Central memory CD8-positive, alpha-beta T cell (primary cell): ENCODE measurements around the gene KRT2.

ENCODE experiments used
- ATAC-seq: fragments of 150-1000 bp; cut with Tn5 transposase; replicated peaks from 2 replicates; pipeline ENCODE4 v1.10.0; 2022; ENCODE audit warnings: mild to moderate bottlenecking, moderate FRiP score, moderate number of reproducible peaks; ENCODE audit not compliant: poor library complexity, severe bottlenecking; ENCODE audit errors: extremely low read depth
- DNase-seq, 2 donors: peaks; one replicate each; pipeline ENCODE4 v3.0.0; 2021; ENCODE audit warnings: low spot score in 2 of 2
- H3K27ac Mint-ChIP-seq: one replicate; pipeline ENCODE4 v1.8.0; 2022; ENCODE audit warnings: low read depth, mild to moderate bottlenecking, moderate library complexity, mixed read lengths
- H3K27me3 Mint-ChIP-seq: one replicate; pipeline ENCODE4 v1.8.0; 2022; ENCODE audit warnings: mixed read lengths
- H3K36me3 Mint-ChIP-seq: one replicate; pipeline ENCODE4 v1.8.0; 2022; ENCODE audit warnings: mild to moderate bottlenecking, moderate library complexity, mixed read lengths; ENCODE audit not compliant: insufficient read depth
- H3K4me1 Mint-ChIP-seq: one replicate; pipeline ENCODE4 v1.8.0; 2022; ENCODE audit warnings: mixed read lengths
- H3K4me3 Mint-ChIP-seq: one replicate; pipeline ENCODE4 v1.8.0; 2022; ENCODE audit warnings: mild to moderate bottlenecking, moderate library complexity, mixed read lengths
- H3K9me3 Mint-ChIP-seq: one replicate; pipeline ENCODE4 v1.8.0; 2022; ENCODE audit warnings: mixed read lengths

The KRT2 gene

GRCh38 chr12:52651726-52652261 is at the start of gene KRT2:
KRT2 (minus strand) TSS chr12:52652211; CDS start chr12:52652142, 69 bp downstream.
- no peak for DNase-seq
- Mint-ChIP-seq H3K27ac (no peak within 1 kb of the TSS), H3K27me3 (no peaks in the 10 kb centered on the region), H3K36me3 (no peaks in the 10 kb centered on the region), H3K4me1 (peaks cover 36% of the 10 kb centered on the region), H3K9me3 (no peaks in the 10 kb centered on the region), H3K4me3 (no peak within 1 kb of the TSS)
- ATAC-seq = no peak

- Mint-ChIP-seq H3K27me3 (peaks cover 31% of the 10 kb centered on the region), H3K27ac (no peak overlapping the region), H3K9me3 (no peaks in the 10 kb centered on the region), H3K36me3 (peaks cover 2% of the 10 kb centered on the region), H3K4me1 (no peaks in the 10 kb centered on the region), H3K4me3 (no peak overlapping the region)
- DNase-seq = no peak
- ATAC-seq = no peak
These were observed 49.3 kb upstream of the KRT2 start for GRCh38 chr12:52701281-52701680.

- Mint-ChIP-seq H3K9me3 (no peaks in the 10 kb centered on the region), H3K27me3 (peaks cover 31% of the 10 kb centered on the region), H3K27ac (no peak overlapping the region), H3K36me3 (peaks cover 2% of the 10 kb centered on the region), H3K4me1 (no peaks in the 10 kb centered on the region), H3K4me3 (no peak overlapping the region)
- DNase-seq (no peak), ATAC-seq (no peak)
These were observed 47.9 kb upstream of the KRT2 start for GRCh38 chr12:52699960-52700359.

DNA sequence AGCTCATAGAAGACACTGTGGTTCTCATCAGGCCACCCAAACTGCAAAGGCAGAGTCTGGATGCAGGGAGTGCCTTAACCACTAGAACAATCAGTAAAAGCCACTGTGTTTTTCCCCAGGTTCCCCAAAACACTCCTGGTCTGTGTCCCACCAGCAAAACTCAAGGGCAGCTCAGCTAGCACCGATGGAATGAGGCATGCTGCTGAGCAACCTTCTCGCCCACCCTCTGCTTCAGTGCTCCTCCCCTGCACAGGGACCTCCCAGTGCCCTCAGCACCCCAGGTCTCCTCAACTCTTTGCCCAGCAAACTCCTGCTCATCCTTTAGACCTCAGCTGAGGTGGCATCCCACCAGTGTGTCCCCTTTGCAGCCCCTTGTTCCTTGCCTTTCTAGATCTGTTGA is 47.4 kb upstream of the KRT2 start:
- DNase-seq (no peak), ATAC-seq (no peak)
- Mint-ChIP-seq H3K4me3 (no peak overlapping the region), H3K36me3 (peaks cover 2% of the 10 kb centered on the region), H3K9me3 (no peaks in the 10 kb centered on the region), H3K27me3 (peaks cover 31% of the 10 kb centered on the region), H3K27ac (no peak overlapping the region), H3K4me1 (no peaks in the 10 kb centered on the region)

DNA sequence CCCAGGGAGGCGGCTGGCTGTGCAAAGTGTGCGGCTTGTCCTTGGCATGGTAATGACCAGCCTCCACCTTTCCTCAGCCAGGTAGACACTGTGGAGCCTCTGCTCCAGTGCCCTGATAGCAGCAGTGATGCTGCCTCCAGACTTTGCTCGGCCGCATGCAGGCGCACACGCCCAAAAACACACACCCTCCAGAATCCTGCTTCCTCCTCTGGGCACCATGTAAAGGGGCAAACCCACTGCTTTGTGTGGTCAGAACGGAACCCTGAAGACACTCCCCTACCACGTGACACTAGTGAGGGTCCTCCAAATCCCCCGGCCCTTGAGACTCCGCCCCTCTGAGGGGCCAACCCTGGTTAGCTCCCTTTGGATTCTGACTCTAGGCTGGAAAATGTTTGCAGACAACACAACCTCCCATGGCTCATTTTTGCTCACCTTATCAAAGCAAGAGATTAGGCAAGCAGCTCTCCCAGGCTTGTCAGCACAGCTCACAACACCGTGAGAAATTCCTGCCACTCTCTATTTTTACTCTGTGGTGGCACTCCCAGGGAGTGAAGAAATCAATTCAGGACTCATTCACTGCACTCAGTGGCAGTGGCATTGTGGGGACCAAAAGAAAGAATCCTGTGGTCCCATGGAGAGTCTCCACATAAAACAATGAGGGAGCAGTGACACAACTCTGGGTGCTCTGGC is 46.8 kb upstream of the KRT2 start:
- Mint-ChIP-seq H3K36me3 (peaks cover 2% of the 10 kb centered on the region), H3K9me3 (no peaks in the 10 kb centered on the region), H3K27ac (no peak overlapping the region), H3K27me3 (peaks cover 31% of the 10 kb centered on the region), H3K4me3 (no peak overlapping the region), H3K4me1 (no peaks in the 10 kb centered on the region)
- ATAC-seq (no peak), DNase-seq (no peak)

DNA sequence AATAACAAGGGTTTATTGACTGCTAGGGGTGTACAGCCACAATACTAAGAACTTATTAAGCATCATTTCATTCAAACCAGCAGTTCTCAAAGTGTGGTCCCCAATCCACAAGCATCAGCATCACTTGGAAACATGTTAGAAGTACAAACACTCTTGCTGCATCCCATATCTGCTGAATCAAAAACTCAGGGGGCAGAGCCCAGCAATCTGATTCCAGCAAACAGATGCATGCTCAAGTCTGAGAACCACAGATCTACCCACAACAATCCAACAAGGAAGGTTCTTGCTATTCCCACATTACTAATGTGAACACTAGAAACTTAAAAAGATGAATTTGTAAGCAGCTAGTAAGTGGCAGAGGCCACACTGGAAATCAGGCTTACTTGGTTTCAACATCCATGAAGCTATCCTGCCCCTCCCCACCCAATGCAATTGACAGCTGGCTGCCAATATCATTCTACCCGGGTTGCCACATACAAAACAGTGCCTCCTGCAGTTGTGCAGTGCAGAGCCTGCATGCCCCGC is 45.1 kb upstream of the KRT2 start:
- no peaks in the 10 kb centered on the region for H3K9me3 Mint-ChIP-seq
- peaks cover 4% of the 10 kb centered on the region for H3K36me3 Mint-ChIP-seq
- ATAC-seq = no peak

DNA sequence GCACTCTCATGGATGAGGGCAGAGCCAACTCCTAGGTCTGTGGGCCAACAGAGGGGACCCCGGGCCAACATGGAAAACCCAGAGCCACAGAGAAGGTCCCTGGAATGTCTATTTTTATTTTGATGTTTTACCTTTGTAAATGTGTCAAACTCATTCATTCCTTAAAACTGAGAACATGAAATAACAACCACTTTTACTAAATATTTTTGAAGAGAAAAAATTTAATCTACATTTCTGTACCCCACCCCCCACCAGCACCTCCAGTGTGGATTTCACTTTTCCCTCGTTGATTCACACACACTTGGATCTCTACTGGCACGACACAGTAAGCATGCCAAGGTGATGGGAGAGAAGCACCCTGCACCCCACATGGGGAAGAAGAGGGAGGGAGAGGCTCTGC is 44.6 kb upstream of the KRT2 start:
- ATAC-seq (no peak), DNase-seq (no peak)
- Mint-ChIP-seq H3K4me3 (no peak overlapping the region), H3K4me1 (peaks cover 11% of the 10 kb centered on the region), H3K9me3 (no peaks in the 10 kb centered on the region), H3K27ac (no peak overlapping the region), H3K27me3 (peaks cover 20% of the 10 kb centered on the region), H3K36me3 (peaks cover 6% of the 10 kb centered on the region)

More for the DNA sequence above, 45.1 kb upstream of the KRT2 start:
- H3K27me3 Mint-ChIP-seq = peaks cover 25% of the 10 kb centered on the region
- peaks cover 7% of the 10 kb centered on the region for H3K4me1 Mint-ChIP-seq
- H3K27ac Mint-ChIP-seq = no peak overlapping the region
- no peak for DNase-seq
- H3K4me3 Mint-ChIP-seq = no peak overlapping the region

DNA sequence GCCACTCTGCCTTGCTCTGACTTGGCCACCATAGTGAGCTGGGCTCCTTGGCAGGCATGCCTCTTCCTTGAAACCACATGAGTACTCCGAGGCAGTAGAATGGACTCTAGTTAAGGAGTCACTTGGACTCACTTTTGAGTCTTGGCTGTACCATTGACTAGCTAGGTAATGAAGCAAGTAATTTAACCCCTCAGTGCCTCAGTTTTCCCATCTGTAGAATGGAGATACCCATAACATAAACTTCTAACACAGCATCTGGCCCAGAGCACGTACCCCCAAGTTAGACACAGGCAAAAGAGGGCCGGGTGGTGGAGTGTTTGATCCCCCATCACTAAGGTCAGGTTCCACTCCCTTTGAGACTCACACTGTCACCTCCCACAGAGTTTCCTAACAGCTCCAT is 43.0 kb upstream of the KRT2 start:
- Mint-ChIP-seq H3K27me3 (peaks cover 6% of the 10 kb centered on the region), H3K36me3 (peaks cover 8% of the 10 kb centered on the region)

GRCh38 chr12:52694151-52694550 is 42.1 kb upstream of the KRT2 start:
- H3K4me1 Mint-ChIP-seq = peaks cover 23% of the 10 kb centered on the region
- ATAC-seq = no peak
- no peak overlapping the region for H3K4me3 Mint-ChIP-seq
- peaks cover 6% of the 10 kb centered on the region for H3K27me3 Mint-ChIP-seq
- no peaks in the 10 kb centered on the region for H3K9me3 Mint-ChIP-seq
- DNase-seq = no peak
- H3K27ac Mint-ChIP-seq = no peak overlapping the region
- peaks cover 8% of the 10 kb centered on the region for H3K36me3 Mint-ChIP-seq

More for the DNA sequence above, 43.0 kb upstream of the KRT2 start:
- ATAC-seq (no peak), DNase-seq (no peak)
- Mint-ChIP-seq H3K27ac (no peak overlapping the region), H3K4me3 (no peak overlapping the region), H3K9me3 (no peaks in the 10 kb centered on the region), H3K4me1 (peaks cover 23% of the 10 kb centered on the region)

- Mint-ChIP-seq H3K36me3 (peaks cover 8% of the 10 kb centered on the region), H3K27ac (no peak overlapping the region), H3K27me3 (peaks cover 12% of the 10 kb centered on the region), H3K9me3 (no peaks in the 10 kb centered on the region), H3K4me1 (peaks cover 23% of the 10 kb centered on the region), H3K4me3 (no peak overlapping the region)
- ATAC-seq (no peak), DNase-seq (no peak)
These were observed 41.2 kb upstream of the KRT2 start for GRCh38 chr12:52693261-52693660.

DNA sequence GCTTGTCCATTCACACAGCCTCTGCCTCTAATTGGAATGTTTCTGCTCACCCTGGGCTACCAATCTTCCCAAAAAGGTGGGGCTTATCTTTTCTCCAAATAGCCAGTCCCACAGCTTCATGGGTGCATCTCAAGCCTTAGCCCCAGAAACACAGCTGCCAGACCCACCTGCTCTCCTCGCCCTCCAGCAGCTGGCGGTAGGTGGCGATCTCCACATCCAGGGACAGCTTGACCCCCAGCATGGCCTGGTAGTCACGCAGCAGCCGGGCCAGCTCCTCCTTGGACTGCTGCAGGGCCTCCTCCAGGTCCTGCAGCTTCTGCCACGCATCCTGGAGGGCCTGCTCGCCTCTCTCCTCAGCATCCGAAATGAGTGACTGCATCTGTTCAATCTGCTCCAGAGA is 40.2 kb upstream of the KRT2 start:
- Mint-ChIP-seq H3K4me3 (peak overlapping the region; percentile 1), H3K9me3 (no peaks in the 10 kb centered on the region), H3K27ac (no peak overlapping the region), H3K27me3 (peaks cover 17% of the 10 kb centered on the region), H3K36me3 (peaks cover 8% of the 10 kb centered on the region), H3K4me1 (peaks cover 33% of the 10 kb centered on the region)
- DNase-seq (no peak), ATAC-seq (no peak)

DNA sequence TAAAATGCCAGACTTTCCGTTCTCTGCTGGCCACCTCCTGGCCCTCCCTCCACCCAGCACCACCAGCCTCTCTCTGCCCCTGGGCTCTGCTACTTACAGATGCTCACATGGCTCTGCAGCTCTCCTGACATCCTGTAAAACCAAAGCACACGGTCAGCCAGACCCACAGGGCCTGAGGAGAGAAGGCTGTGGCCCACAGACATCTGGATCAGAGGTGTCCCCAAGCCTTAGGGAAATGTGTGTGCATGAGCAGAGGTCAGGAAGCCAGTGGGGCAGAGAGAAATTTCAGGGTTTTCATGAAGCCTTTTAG is 39.8 kb upstream of the KRT2 start:
- Mint-ChIP-seq H3K4me3 (peak overlapping the region; percentile 89), H3K4me1 (peaks cover 35% of the 10 kb centered on the region), H3K27ac (no peak overlapping the region), H3K9me3 (no peaks in the 10 kb centered on the region), H3K27me3 (peaks cover 17% of the 10 kb centered on the region), H3K36me3 (peaks cover 8% of the 10 kb centered on the region)
- ATAC-seq = peak; percentile 27
- no peak for DNase-seq

DNA sequence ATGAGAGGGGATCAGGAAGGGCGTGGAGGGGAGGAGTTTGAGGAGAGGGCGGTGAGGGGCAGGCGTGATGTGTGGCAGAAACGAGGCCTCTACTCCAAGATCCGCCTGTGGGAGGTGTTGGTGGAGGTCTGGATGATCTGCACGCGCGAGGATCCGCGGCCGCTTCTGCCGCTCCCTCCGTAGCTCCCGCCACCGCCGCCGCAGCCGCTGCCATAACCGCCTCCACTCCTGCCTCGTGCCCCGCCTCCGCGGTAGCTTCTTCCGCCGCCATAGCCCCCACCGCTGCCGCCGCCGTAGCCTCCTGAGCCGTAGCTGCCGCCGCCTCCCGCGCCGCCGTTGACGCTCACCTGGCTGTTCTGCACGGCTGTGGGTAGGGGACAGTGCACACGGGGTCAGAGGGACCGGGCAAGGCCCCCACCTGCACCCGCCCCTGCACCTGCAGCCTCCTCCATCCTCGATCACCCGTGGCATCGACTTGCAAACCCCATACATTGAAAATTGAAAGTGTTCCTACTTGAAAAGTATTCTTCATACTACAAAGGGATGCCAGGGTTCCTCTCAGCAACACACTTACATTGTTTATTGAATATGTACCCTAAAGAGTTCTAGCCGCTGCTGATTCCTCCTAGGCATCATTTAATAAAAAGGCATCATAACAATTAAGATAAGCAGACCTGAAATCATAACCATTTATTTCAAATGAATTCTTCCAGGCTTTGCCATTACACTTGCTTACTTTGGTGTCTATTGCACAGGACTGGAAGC is 39.2 kb upstream of the KRT2 start:
- peaks cover 17% of the 10 kb centered on the region for H3K27me3 Mint-ChIP-seq
- H3K9me3 Mint-ChIP-seq = no peaks in the 10 kb centered on the region
- peak overlapping the region; percentile 89 for H3K4me3 Mint-ChIP-seq
- H3K4me1 Mint-ChIP-seq = peaks cover 35% of the 10 kb centered on the region
- ATAC-seq = peak; percentile 52
- DNase-seq = peak in 1 of 2 donors; percentile 34
- peaks cover 8% of the 10 kb centered on the region for H3K36me3 Mint-ChIP-seq
- H3K27ac Mint-ChIP-seq = peak overlapping the region; percentile 12
